Measurements from ENCODE around the gene MOGAT1. TPM values are rescaled to one million over a fixed set of nuclear protein-coding genes. Genes with fewer than 3 reads are reported as not detected.

Gene MOGAT1
- total and polyA plus RNA-seq, 2 of the 13 experiments (the other 11 are each of a cell fraction or from before 2014, with no cell fraction given) = 0.98 to 4.3 TPM

GRCh38 chr2:222707689-222708273 lies 36.3 kb downstream of the MOGAT1 start (continued):
- peak; percentile 30; the same call in 1 of the 2 replicates for TF ChIP-seq USF2 (IDR thresholded peaks at IDR 0.05; ENCODE audit: low read depth, low read length)
- TF ChIP-seq USF2 (CRISPR knock-in tag; IDR thresholded peaks at IDR 0.05; ENCODE audit: borderline replicate concordance) = no peak
- TF ChIP-seq, protein P1, sequence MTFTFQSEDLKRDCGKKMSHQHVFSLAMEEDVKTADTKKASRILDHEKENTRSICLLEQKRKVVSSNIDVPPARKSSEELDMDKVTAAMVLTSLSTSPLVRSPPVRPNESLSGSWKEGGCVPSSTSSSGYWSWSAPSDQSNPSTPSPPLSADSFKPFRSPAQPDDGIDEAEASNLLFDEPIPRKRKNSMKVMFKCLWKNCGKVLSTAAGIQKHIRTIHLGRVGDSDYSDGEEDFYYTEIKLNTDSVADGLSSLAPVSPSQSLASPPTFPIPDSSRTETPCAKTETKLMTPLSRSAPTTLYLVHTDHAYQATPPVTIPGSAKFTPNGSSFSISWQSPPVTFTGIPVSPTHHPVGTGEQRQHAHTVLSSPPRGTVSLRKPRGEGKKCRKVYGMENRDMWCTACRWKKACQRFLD (CRISPR knock-in tag; IDR thresholded peaks at IDR 0.05; ENCODE audit: borderline replicate concordance) = 0 out of 2 replicates have a peak, but pooled peaks have one; percentile 33
- peak; percentile 30; the same call in 1 of the 2 replicates for TF ChIP-seq FOXO1 (CRISPR knock-in tag; IDR thresholded peaks at IDR 0.05)
- no peak for TF ChIP-seq ZNF562 (CRISPR knock-in tag; IDR thresholded peaks at IDR 0.05; ENCODE audit: borderline replicate concordance)
- no peak for TF ChIP-seq TP53 (CRISPR knock-in tag; conservative IDR thresholded peaks at IDR 0.05)
- TF ChIP-seq ZNF780A (CRISPR knock-in tag; IDR thresholded peaks at IDR 0.05) = no peak
- TF ChIP-seq ZNF232 (CRISPR knock-in tag; IDR thresholded peaks at IDR 0.05; ENCODE audit: borderline replicate concordance) = no peak
- TF ChIP-seq, protein P2, sequence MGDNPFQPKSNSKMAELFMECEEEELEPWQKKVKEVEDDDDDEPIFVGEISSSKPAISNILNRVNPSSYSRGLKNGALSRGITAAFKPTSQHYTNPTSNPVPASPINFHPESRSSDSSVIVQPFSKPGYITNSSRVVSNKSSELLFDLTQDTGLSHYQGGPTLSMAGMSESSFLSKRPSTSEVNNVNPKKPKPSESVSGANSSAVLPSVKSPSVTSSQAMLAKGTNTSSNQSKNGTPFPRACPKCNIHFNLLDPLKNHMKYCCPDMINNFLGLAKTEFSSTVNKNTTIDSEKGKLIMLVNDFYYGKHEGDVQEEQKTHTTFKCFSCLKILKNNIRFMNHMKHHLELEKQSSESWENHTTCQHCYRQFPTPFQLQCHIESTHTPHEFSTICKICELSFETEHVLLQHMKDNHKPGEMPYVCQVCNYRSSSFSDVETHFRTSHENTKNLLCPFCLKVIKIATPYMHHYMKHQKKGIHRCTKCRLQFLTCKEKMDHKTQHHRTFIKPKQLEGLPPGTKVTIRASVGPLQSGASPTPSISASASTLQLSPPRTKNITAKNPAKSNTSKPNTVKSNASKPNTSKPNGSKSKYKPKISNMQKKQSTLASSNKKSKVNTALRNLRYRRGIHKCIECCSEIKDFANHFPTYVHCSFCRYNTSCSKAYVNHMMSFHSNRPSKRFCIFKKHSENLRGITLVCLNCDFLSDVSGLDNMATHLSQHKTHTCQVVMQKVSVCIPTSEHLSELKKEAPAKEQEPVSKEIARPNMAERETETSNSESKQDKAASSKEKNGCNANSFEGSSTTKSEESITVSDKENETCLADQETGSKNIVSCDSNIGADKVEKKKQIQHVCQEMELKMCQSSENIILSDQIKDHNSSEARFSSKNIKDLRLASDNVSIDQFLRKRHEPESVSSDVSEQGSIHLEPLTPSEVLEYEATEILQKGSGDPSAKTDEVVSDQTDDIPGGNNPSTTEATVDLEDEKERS (CRISPR knock-in tag; IDR thresholded peaks at IDR 0.05) = peak; percentile 89; the same call in 1 of the 2 replicates
- TF ChIP-seq SOX6 (IDR thresholded peaks at IDR 0.05) = no peak
- TF ChIP-seq SOX6 (CRISPR knock-in tag; IDR thresholded peaks at IDR 0.05) = peak; percentile 85
- no peak for TF ChIP-seq ZNF788 (CRISPR knock-in tag; IDR thresholded peaks at IDR 0.05; ENCODE audit: borderline replicate concordance)
- peak; percentile 56; the same call in 1 of the 2 replicates for TF ChIP-seq EHMT2 (IDR thresholded peaks at IDR 0.05; ENCODE audit: borderline replicate concordance, low read depth, low read length)
- no peak for TF ChIP-seq EED (CRISPR knock-in tag; IDR thresholded peaks at IDR 0.05)
- no peak for TF ChIP-seq WIZ (CRISPR knock-in tag; IDR thresholded peaks at IDR 0.05)
- TF ChIP-seq BCLAF1 (IDR thresholded peaks at IDR 0.05) = no peak

All from HepG2 (cell line).